ENCODE measurements around the gene CTDSPL.

The CTDSPL gene

DNA sequence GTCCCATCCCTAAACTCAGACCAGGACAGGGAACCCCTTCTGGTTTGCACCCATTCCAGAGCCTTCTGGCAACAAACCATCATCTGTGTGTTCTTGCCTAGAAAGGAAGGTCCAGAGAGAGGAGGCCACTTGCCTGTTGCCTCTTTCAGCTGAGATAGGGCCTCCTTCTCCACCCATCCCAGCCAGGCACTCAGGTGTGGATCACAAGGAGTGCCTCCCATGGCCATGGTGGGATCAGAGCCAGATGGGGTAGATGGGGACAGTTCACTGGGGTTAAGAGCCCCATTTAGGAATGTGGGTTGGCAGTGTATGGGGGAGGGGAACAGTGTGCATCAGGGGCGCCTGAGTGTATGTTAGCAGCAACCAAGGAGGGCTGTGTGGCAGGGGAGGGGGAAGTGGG is 8.9 kb upstream of the CTDSPL start:
- Histone ChIP-seq H3K27ac (ENCODE audit: insufficient read depth in 1 of 2, low read depth in 1 of 2, low read length in 2 of 2, poor library complexity in 1 of 2, severe bottlenecking in 2 of 2) (no peak overlapping the region), H3K4me1 (ENCODE audit: control extremely low read depth in 1 of 4, control insufficient read depth in 4 of 4, insufficient read depth in 4 of 4, low read length in 3 of 4) (no peaks in the 10 kb centered on the region), H3K9me3 (ENCODE audit: control extremely low read depth in 1 of 5, control insufficient read depth in 4 of 5, insufficient read depth in 2 of 5, low read depth in 1 of 5, low read length in 4 of 5) (no peaks in the 10 kb centered on the region), H3K36me3 (ENCODE audit: control insufficient read depth in 4 of 4, insufficient read depth in 4 of 4, low read length in 3 of 4) (peaks cover 0 to 15% (median 5%) of the 10 kb centered on the region in 4 experiments), H3K27me3 (replicated peaks in 2 of 5; ENCODE audit: control insufficient read depth in 4 of 5, insufficient read depth in 5 of 5, low read length in 4 of 5) (no peaks in the 10 kb centered on the region), H3K4me3 (ENCODE audit: control insufficient read depth in 1 of 7, extremely low read depth in 1 of 7, insufficient read depth in 4 of 7, low read depth in 2 of 7, low read length in 6 of 7) (no peak overlapping the region)
- DNase-seq: no peak
- ChIA-PET POLR2A (interaction anchor here (1.5 kb wide), 1 partner anchor 116 kb away, joined by 3 read pairs; no protein-coding TSS in a partner anchor), CTCF (interaction anchor here (0.7 to 5.3 kb wide), 4 partner anchors 11 to 150 kb away, joined by 3 to 32 read pairs (median 5); no protein-coding TSS in a partner anchor)
- WGBS (ENCODE audit: insufficient coverage): 71% methylated on average over 1 of the region's 1 CpG

DNA sequence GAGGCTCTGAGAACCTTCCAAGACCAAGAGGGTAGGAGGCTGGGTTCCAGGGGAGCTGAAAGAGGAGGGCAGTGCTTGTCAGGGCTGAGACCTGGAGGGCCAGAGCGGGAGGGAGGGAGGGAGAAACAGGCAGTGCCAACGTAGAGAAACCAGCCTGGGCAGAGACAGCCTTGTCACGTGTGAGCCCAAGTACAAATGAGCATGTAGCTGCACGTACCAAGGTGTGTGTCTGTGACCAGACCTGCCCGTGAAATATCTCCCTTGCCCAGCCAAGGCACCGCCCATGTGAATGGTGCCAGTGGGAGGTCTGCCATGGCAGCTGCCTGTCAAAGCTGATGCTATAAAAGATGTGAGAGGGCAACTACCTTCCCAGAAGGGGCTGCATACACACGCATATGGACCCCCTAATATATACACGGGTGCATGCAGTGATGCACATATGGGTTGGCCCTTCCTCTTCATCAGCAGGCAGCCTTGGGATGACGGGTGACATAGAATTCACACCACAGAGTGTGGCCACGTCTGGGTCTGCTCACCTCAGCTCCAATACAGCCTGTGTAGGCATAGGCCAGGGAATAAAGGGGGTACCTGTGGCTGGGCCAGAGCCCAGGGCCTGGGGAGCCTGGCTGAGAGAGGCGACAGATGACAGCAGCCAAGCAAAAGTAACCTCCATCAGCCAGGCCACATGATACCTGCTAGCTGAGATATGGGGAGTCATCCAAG is 7.8 kb upstream of the CTDSPL start:
- Histone ChIP-seq H3K4me3 (ENCODE audit: control insufficient read depth in 1 of 7, extremely low read depth in 1 of 7, insufficient read depth in 4 of 7, low read depth in 2 of 7, low read length in 6 of 7) (no peak overlapping the region), H3K36me3 (ENCODE audit: control insufficient read depth in 4 of 4, insufficient read depth in 4 of 4, low read length in 3 of 4) (peaks cover 0 to 15% (median 5%) of the 10 kb centered on the region in 4 experiments), H3K27me3 (replicated peaks in 2 of 5; ENCODE audit: control insufficient read depth in 4 of 5, insufficient read depth in 5 of 5, low read length in 4 of 5) (no peaks in the 10 kb centered on the region), H3K4me1 (ENCODE audit: control extremely low read depth in 1 of 4, control insufficient read depth in 4 of 4, insufficient read depth in 4 of 4, low read length in 3 of 4) (no peaks in the 10 kb centered on the region), H3K27ac (ENCODE audit: insufficient read depth in 1 of 2, low read depth in 1 of 2, low read length in 2 of 2, poor library complexity in 1 of 2, severe bottlenecking in 2 of 2) (no peak overlapping the region), H3K9me3 (ENCODE audit: control extremely low read depth in 1 of 5, control insufficient read depth in 4 of 5, insufficient read depth in 2 of 5, low read depth in 1 of 5, low read length in 4 of 5) (no peaks in the 10 kb centered on the region)
- POLR2A ChIA-PET: no interaction called here
- no peak for DNase-seq
- CTCF ChIA-PET: interaction anchor here (0.6 to 5.3 kb wide), 11 partner anchors 10 to 191 kb away, joined by 3 to 32 read pairs (median 4); no protein-coding TSS in a partner anchor
- 94% methylated on average over 9 of the region's 11 CpGs for WGBS (ENCODE audit: insufficient coverage)

DNA sequence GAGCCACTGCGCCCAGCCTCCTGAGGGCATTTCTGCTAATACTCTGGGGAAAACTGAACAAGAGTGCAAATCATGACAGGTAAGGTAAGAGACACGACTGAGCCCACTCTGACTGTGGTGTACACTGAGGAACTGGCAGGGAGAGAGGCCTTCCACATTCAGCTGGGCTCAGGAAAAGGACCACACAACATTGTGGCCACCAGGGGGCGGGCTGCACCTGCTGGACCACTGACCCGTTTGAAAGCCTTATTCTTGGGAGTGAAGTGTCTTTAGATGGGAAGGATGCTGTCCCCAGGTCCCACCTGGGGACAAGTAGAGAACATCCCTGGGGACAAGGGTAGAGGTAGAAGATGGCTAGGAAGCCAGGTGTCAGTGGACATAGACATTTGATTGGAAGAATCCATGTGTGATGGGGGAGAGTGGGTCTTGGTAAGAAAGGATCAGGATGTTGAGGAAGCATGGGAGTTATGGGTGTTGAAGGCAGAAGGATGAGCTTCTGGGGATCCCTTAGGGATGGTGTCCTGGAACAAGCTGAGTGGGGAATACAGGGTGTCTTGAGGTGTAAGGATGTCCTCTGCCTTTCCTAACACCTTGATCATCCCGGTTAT is 6.2 kb upstream of the CTDSPL start:
- ChIA-PET POLR2A (interaction anchor here (1.0 kb wide), 1 partner anchor 112 kb away, joined by 3 read pairs; no protein-coding TSS in a partner anchor), CTCF (interaction anchor here (0.8 to 5.3 kb wide), 24 partner anchors 8 to 265 kb away, joined by 3 to 32 read pairs (median 4); no protein-coding TSS in a partner anchor)
- H3K27me3 ChIP-seq (replicated peaks in 2 of 5; ENCODE audit: control insufficient read depth in 4 of 5, insufficient read depth in 5 of 5, low read length in 4 of 5): no peaks in the 10 kb centered on the region
- H3K4me3 ChIP-seq (ENCODE audit: control insufficient read depth in 1 of 7, extremely low read depth in 1 of 7, insufficient read depth in 4 of 7, low read depth in 2 of 7, low read length in 6 of 7): no peak overlapping the region
- peak; percentile 66 to 78 (median 66) for DNase-seq
- peaks cover 0 to 8% (median under 1%) of the 10 kb centered on the region in 4 experiments for H3K36me3 ChIP-seq (ENCODE audit: control insufficient read depth in 4 of 4, insufficient read depth in 4 of 4, low read length in 3 of 4)
- peaks cover 0 to 11% (median 9%) of the 10 kb centered on the region in 4 experiments for H3K4me1 ChIP-seq (ENCODE audit: control extremely low read depth in 1 of 4, control insufficient read depth in 4 of 4, insufficient read depth in 4 of 4, low read length in 3 of 4)
- 34% methylated on average over 5 of the region's 5 CpGs for WGBS (ENCODE audit: insufficient coverage)
- H3K9me3 ChIP-seq (ENCODE audit: control extremely low read depth in 1 of 5, control insufficient read depth in 4 of 5, insufficient read depth in 2 of 5, low read depth in 1 of 5, low read length in 4 of 5): no peaks in the 10 kb centered on the region
- no peak overlapping the region for H3K27ac ChIP-seq (ENCODE audit: insufficient read depth in 1 of 2, low read depth in 1 of 2, low read length in 2 of 2, poor library complexity in 1 of 2, severe bottlenecking in 2 of 2)

DNA sequence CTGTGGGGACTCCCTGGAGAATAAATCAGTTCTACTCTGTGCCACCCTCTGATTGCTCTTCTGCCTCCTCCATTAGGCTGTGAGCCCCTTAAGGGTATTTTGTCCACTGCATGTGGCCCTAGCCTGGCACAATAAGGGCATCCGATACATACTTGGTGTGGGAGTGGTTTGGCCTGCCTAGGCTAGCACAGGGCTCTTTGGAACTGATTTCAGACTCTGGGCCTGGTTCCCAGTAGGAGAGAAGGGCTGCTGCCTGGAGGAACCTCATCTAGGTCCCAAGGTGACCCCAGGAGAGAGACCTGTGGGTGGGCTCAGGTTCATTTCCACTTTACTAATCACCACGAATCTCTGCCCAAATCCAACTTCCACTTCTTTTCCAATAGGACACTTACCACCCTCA is 5.3 kb upstream of the CTDSPL start:
- no peak overlapping the region for H3K4me3 ChIP-seq (ENCODE audit: control insufficient read depth in 1 of 7, extremely low read depth in 1 of 7, insufficient read depth in 4 of 7, low read depth in 2 of 7, low read length in 6 of 7)
- no peaks in the 10 kb centered on the region for H3K9me3 ChIP-seq (ENCODE audit: control extremely low read depth in 1 of 5, control insufficient read depth in 4 of 5, insufficient read depth in 2 of 5, low read depth in 1 of 5, low read length in 4 of 5)
- peaks cover 0 to 3% (median 0%) of the 10 kb centered on the region in 4 experiments for H3K36me3 ChIP-seq (ENCODE audit: control insufficient read depth in 4 of 4, insufficient read depth in 4 of 4, low read length in 3 of 4)
- ChIA-PET POLR2A (no interaction called here), CTCF (interaction anchor here (0.8 to 5.3 kb wide), 16 partner anchors 11 to 164 kb away, joined by 3 to 32 read pairs (median 6); no protein-coding TSS in a partner anchor)
- H3K27ac ChIP-seq (ENCODE audit: insufficient read depth in 1 of 2, low read depth in 1 of 2, low read length in 2 of 2, poor library complexity in 1 of 2, severe bottlenecking in 2 of 2): no peak overlapping the region
- no peaks in the 10 kb centered on the region for H3K27me3 ChIP-seq (replicated peaks in 2 of 5; ENCODE audit: control insufficient read depth in 4 of 5, insufficient read depth in 5 of 5, low read length in 4 of 5)
- DNase-seq: no peak
- WGBS (ENCODE audit: insufficient coverage): no CpG with 5 or more reads among the region's 2 CpGs
- peaks cover 0 to 16% (median 15%) of the 10 kb centered on the region in 4 experiments for H3K4me1 ChIP-seq (ENCODE audit: control extremely low read depth in 1 of 4, control insufficient read depth in 4 of 4, insufficient read depth in 4 of 4, low read length in 3 of 4)

DNA sequence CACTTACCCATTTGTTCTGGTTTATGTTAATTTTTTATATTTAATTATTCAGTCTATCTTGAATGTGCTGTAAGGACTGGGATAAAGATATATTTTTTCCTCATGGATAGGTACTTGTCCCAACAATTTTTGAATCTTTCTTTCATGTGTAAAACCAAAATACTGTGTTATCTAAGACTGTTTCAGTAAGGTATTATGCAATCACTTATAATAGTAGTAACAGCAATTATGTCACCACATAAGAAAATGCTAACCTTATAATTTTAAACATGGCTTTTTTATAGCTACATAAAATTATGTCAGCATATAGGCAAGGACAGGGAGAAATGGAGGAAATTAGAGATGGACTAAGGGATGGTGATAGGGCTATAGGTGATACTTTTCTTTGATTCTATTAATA is 2.9 kb upstream of the CTDSPL start:
- ChIA-PET POLR2A (no interaction called here), CTCF (interaction anchor here (0.6 to 1.3 kb wide), 3 partner anchors 16 to 100 kb away, joined by 3 to 4 read pairs (median 3); no protein-coding TSS in a partner anchor)
- Histone ChIP-seq H3K27me3 (replicated peaks in 2 of 5; ENCODE audit: control insufficient read depth in 4 of 5, insufficient read depth in 5 of 5, low read length in 4 of 5) (no peaks in the 10 kb centered on the region), H3K36me3 (ENCODE audit: control insufficient read depth in 4 of 4, insufficient read depth in 4 of 4, low read length in 3 of 4) (peaks cover 0 to 3% (median 0%) of the 10 kb centered on the region in 4 experiments), H3K4me1 (ENCODE audit: control extremely low read depth in 1 of 4, control insufficient read depth in 4 of 4, insufficient read depth in 4 of 4, low read length in 3 of 4) (peaks cover 0 to 32% (median 30%) of the 10 kb centered on the region in 4 experiments), H3K27ac (ENCODE audit: insufficient read depth in 1 of 2, low read depth in 1 of 2, low read length in 2 of 2, poor library complexity in 1 of 2, severe bottlenecking in 2 of 2) (no peak overlapping the region), H3K9me3 (ENCODE audit: control extremely low read depth in 1 of 5, control insufficient read depth in 4 of 5, insufficient read depth in 2 of 5, low read depth in 1 of 5, low read length in 4 of 5) (no peaks in the 10 kb centered on the region), H3K4me3 (ENCODE audit: control insufficient read depth in 1 of 7, extremely low read depth in 1 of 7, insufficient read depth in 4 of 7, low read depth in 2 of 7, low read length in 6 of 7) (no peak overlapping the region)
- DNase-seq: no peak

DNA sequence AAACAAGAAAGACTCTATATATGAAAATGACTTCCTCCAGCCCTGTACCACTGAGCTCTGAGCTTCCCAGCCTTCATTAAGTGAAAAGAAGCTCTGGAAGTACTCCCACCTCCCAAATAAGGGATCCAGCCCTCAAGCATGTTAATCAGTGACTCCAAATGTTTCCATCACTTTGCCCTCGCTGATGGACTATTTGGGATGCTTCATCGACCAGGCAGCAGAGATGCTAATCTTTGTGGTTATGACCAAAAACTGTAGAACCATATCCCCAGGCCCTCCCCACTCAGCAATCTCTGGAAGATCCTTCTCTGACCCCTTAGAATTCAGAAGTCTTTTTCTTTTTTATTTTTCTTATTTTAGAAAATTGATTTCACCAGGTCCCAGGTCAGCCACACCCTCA is 2.3 kb upstream of the CTDSPL start:
- Histone ChIP-seq H3K27me3 (replicated peaks in 2 of 5; ENCODE audit: control insufficient read depth in 4 of 5, insufficient read depth in 5 of 5, low read length in 4 of 5) (no peaks in the 10 kb centered on the region), H3K27ac (ENCODE audit: insufficient read depth in 1 of 2, low read depth in 1 of 2, low read length in 2 of 2, poor library complexity in 1 of 2, severe bottlenecking in 2 of 2) (no peak overlapping the region), H3K4me3 (ENCODE audit: control insufficient read depth in 1 of 7, extremely low read depth in 1 of 7, insufficient read depth in 4 of 7, low read depth in 2 of 7, low read length in 6 of 7) (no peak overlapping the region), H3K36me3 (ENCODE audit: control insufficient read depth in 4 of 4, insufficient read depth in 4 of 4, low read length in 3 of 4) (no peaks in the 10 kb centered on the region), H3K9me3 (ENCODE audit: control extremely low read depth in 1 of 5, control insufficient read depth in 4 of 5, insufficient read depth in 2 of 5, low read depth in 1 of 5, low read length in 4 of 5) (no peaks in the 10 kb centered on the region), H3K4me1 (ENCODE audit: control extremely low read depth in 1 of 4, control insufficient read depth in 4 of 4, insufficient read depth in 4 of 4, low read length in 3 of 4) (peaks cover 0 to 37% (median 34%) of the 10 kb centered on the region in 4 experiments)
- CTCF ChIA-PET: interaction anchor here (1.0 to 1.3 kb wide), 2 partner anchors 16 to 95 kb away, joined by 3 to 4 read pairs; no protein-coding TSS in a partner anchor
- WGBS (ENCODE audit: insufficient coverage): 20% methylated on average over 2 of the region's 2 CpGs
- POLR2A ChIA-PET: interaction anchor here (0.6 kb wide), 1 partner anchor 108 kb away, joined by 3 read pairs; no protein-coding TSS in a partner anchor
- peak in 1 of 3 donors; percentile 21 for DNase-seq

DNA sequence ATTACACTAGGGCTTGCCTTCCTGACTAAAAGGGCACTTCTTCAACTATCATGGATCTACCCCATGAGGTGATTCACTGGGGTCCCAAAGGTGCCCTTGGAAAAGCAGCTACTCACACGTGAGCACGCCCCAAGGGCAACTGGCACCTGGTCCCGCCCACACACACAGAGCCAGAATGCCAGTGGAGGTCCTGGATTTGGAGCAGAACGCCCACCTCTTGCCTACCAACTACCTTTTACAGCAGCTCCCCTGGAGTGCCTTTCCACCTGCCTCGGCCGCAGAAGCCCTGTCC is 1.8 kb upstream of the CTDSPL start:
- Histone ChIP-seq H3K36me3 (ENCODE audit: control insufficient read depth in 4 of 4, insufficient read depth in 4 of 4, low read length in 3 of 4) (no peaks in the 10 kb centered on the region), H3K4me1 (ENCODE audit: control extremely low read depth in 1 of 4, control insufficient read depth in 4 of 4, insufficient read depth in 4 of 4, low read length in 3 of 4) (peaks cover 0 to 42% (median 34%) of the 10 kb centered on the region in 4 experiments), H3K27me3 (replicated peaks in 2 of 5; ENCODE audit: control insufficient read depth in 4 of 5, insufficient read depth in 5 of 5, low read length in 4 of 5) (no peaks in the 10 kb centered on the region), H3K27ac (ENCODE audit: insufficient read depth in 1 of 2, low read depth in 1 of 2, low read length in 2 of 2, poor library complexity in 1 of 2, severe bottlenecking in 2 of 2) (peak overlapping the region in 1 of 2 experiments; percentile 39), H3K4me3 (ENCODE audit: control insufficient read depth in 1 of 7, extremely low read depth in 1 of 7, insufficient read depth in 4 of 7, low read depth in 2 of 7, low read length in 6 of 7) (peak overlapping the region in 2 of 7 experiments; percentile 39 to 49), H3K9me3 (ENCODE audit: control extremely low read depth in 1 of 5, control insufficient read depth in 4 of 5, insufficient read depth in 2 of 5, low read depth in 1 of 5, low read length in 4 of 5) (no peaks in the 10 kb centered on the region)
- ChIA-PET CTCF (interaction anchor here (1.3 kb wide), 1 partner anchor 95 kb away, joined by 4 read pairs; no protein-coding TSS in a partner anchor), POLR2A (no interaction called here)
- peak in 1 of 3 donors; percentile 11 for DNase-seq
- 79% methylated on average over 6 of the region's 6 CpGs for WGBS (ENCODE audit: insufficient coverage)

Data from common myeloid progenitor, CD34-positive (primary cell).